SKM-1 (cell line): ENCODE data around the gene ZNF526.

ENCODE experiments used
- DNase-seq: peaks from one replicate; lab custom pipeline; 2025; ENCODE audit not compliant: unreplicated experiment; lab: John Stamatoyannopoulos, UW

ZNF526 gene

DNA sequence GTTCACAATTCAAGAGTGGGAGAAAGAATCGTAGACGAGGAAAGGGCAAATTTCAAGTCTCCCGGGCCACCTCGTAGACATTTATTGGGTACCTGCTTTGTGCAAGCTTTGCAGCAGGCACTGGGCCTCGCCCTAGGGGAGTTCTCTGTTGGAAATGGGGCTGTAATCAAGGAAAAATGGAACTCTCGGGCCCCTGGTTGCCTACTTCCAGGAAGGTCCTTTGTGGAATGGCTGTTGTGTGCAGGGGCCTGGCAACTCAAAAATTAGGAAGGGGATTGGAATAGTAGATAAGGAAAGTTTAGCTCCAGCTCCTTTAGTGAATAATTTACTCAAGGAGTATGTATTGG is 612 bp downstream of the ZNF526 start:
- no peak for DNase-seq

- DNase-seq = no peak
These were observed 5.0 kb downstream of the ZNF526 start for GRCh38 chr19:42224940-42225717.

DNA sequence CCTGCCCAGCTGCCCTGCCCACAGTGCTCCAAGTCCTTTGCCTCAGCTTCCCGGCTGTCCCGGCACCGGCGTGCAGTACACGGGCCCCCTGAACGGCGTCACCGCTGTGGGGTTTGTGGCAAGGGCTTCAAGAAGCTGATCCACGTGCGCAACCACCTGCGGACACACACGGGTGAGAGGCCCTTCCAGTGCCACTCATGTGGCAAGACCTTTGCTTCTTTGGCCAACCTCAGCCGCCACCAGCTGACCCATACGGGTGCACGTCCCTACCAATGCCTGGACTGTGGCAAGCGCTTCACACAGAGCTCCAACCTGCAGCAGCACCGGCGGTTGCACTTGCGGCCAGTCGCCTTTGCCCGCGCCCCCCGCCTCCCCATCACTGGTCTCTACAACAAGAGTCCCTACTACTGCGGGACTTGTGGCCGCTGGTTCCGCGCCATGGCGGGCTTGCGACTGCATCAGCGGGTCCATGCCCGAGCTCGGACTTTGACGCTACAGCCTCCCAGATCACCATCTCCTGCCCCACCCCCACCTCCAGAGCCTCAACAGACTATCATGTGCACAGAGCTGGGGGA is 5.7 kb downstream of the ZNF526 start:
- no peak for DNase-seq

- DNase-seq = no peak
These were observed 6.8 kb downstream of the ZNF526 start for GRCh38 chr19:42226886-42227285.

GRCh38 chr19:42228641-42229040 is 8.5 kb downstream of the ZNF526 start:
- DNase-seq = no peak

DNA sequence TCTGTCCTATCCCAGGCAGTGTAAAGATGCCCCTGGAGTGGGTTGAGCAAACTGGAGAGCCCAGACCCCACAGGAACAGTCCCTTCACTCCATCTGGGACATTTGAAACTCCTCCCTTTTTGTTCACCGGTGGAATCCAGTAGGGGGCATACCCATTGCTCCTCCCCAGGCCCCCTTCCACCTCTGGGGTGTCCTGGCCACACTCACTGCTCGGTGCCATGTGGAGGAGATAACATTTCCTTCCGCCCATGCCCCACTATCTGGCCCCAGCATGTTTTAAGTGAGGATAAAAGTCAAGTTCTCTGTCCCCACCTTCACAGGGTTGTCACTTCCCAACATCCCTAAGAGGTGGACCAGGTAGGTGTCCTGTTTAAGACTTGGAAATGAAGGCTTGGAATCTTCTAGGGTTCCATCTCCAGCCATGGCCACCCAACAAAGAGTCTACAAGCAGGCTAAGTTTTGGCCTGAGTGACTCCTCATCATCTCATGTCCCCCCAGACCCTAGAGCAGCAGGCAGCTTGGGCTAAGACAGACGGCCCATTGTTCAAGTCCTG is 9.3 kb downstream of the ZNF526 start:
- no peak for DNase-seq

GRCh38 chr19:42229855-42230351 is 9.8 kb downstream of the ZNF526 start:
- DNase-seq = no peak

DNA sequence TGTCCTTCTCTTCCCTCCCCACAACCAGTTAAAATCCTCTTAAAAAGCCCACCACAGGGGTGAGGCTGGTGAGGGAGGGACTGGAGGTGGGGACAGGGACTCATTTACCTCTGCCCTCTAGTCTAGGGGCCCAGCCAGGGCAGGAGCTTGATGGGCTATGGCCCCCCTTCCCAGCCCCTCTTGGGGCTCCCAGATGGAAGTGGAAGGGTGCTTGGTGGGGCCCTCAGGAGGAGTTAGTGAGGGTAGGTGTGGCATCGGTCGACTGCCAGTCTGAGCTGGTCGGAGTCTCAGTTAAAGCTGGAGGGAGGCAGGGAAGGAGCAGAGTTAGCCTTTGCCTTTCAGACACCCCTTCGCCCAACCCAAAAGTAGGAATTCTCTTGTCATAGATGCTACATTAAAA is 10.5 kb downstream of the ZNF526 start:
- DNase-seq = no peak

GRCh38 chr19:42232435-42232834 is 12.3 kb downstream of the ZNF526 start:
- no peak for DNase-seq

DNA sequence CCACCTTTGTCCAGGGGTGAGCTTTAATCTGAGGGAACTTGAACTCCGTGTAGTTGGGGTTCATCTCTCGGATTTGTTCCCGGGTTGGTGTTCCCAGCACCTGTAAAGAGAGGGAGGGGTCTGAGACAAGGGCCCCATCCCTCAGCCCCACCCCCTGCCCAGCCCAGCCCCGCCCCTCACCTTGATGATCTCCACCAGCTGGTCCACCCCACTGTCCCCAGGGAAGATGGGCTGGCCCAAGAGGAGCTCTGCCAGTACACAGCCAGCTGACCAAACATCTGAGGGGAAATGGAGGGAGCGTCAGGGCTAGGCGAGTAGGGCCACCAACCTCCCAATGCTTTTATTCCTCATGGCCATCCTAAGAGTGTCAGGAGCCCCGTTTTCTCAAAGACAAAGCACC is 13.0 kb downstream of the ZNF526 start:
- no peak for DNase-seq

- no peak for DNase-seq
These were observed 13.7 kb downstream of the ZNF526 start for GRCh38 chr19:42233678-42234292.

DNA sequence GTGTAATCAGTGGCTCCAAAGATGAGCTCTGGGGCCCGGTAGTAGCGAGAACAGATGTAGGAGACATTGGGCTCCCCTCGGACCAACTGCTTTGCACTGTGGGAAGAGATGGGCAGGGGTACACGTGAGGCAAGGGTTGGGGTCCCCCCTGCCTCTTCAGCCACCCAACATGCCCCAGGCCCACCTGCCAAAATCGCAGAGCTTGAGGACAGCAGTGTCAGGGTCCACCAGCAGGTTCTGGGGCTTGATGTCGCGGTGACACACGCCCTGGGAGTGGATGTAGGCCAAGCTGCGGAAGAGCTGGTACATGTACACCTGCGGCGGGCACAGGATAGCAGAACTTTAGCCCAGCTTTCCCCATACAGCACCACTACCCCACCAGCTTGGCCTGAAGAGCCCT is 14.3 kb downstream of the ZNF526 start:
- DNase-seq = no peak

DNA sequence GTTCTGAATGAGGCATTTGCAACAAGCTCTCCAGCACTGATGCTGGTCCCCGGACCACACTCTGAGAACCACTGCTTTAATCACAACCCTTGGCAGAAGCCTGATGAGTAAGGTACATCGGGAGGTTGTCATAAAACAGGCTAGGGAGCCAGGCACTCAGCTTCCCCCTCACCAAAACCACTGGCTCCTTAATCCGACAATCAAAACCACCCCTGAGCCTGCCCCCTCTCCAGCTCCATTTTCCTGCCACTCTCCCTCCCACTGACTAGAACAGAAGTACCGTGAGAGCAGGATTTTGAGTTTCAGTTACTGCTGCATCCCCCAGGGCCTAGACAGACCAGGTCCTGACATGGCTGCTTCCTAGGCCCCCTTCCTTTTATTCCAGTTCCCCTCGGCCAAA is 15.1 kb downstream of the ZNF526 start:
- DNase-seq = no peak

DNA sequence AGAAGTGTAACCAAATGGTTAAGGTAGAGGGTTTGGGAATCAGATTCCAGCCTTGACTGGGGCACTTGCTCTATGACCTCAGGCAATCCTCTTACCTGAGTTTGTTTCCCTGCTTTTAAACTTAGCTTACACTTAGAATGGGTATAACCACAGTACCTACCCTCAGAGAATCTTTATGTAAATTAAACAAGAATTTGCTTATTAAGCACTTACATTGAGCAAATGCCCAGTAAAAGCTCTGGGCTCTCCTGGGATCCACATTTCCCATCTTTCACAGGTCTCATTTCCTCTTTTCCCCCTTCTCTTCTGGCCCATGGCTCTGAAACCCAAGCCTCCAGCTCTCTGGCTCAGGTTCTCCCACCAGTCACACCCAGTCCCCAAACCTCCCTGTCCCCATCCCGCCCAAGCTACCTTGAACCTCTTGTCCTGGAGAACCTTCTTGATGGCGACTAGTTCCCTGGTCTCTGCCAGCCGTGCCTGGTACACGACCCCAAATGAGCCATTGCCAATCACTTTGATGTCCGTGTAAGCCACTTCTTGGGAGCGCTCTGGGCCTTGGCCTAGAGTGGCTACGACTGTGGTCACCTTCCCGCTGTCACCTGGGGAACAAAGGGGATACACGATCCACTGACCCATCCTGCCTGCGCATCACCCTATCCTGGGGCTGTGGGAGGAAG is 19.6 kb downstream of the ZNF526 start:
- no peak for DNase-seq

GRCh38 chr19:42241279-42241678 is 21.2 kb downstream of the ZNF526 start:
- DNase-seq = no peak

DNA sequence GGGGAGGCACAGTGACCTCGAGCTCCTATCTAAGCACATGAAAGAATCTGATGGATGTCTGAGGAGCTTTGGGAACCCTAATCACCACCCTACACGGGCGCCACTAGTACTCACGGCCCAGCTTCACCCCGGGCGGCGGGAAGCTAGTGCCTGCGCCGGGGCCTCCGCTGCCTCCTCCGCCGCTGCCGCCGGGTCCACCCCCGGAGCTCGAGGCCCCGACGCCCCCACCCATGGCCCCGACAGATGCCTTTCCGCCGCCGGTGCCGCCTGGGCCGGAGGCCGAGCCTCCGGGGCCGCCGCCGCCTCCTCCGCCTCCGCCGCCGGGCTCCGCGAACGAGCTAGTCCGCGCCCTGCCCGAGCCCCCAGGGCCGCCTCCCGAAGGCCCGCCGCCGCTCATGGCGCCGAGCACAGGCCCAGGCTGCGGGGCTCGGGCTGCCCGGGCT is 22.0 kb downstream of the ZNF526 start:
- DNase-seq = no peak

DNA sequence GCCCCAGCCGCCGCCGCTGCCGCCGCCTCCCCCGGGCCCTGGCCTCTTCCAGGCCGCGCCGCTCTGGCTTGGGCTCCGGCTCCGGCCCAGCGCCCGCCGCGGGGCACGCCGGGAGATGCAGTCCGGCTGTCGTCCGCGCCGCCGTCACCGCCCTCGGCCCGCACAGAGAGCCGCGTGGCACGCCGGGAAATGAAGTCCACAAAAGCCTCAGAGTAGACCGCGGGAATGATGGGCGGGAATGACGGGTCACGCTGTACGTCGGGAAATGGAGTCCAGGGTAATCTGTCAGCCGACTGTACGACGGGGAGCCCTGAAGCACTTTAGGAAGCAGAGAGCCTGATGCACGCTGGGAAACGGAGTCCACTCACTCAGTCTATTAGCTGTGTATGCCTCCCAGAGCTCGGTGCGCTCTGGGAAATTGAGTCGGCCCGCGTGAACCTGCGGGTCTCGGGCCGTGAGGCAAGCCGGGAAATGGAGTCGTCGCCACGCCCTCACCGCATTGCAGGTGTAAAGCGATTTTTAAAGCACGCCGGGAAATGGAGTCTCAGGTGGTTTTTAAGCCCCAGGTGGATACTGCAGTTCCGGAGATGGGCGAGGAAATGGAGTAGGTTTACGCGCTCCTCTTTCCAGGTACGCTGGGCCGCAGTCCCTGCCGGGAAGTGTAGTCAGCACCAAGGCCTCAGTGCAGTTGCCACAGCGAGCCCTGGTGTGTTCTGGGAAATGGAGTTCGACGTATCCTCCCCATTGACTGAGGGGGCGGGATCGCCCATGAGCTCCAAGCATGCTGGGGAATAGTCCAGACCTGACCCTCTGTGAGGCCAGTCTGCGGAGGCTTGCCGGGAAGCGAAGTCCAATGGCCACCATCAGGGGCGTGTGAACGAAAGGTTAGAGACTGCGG is 22.6 kb downstream of the ZNF526 start, which contains the start of gene GSK3A:
GSK3A (minus strand) TSS at position 91 of the 898 bp plus-strand sequence. CDS start 137 bp downstream, outside the sequence.
- peak; percentile 87 for DNase-seq

DNA sequence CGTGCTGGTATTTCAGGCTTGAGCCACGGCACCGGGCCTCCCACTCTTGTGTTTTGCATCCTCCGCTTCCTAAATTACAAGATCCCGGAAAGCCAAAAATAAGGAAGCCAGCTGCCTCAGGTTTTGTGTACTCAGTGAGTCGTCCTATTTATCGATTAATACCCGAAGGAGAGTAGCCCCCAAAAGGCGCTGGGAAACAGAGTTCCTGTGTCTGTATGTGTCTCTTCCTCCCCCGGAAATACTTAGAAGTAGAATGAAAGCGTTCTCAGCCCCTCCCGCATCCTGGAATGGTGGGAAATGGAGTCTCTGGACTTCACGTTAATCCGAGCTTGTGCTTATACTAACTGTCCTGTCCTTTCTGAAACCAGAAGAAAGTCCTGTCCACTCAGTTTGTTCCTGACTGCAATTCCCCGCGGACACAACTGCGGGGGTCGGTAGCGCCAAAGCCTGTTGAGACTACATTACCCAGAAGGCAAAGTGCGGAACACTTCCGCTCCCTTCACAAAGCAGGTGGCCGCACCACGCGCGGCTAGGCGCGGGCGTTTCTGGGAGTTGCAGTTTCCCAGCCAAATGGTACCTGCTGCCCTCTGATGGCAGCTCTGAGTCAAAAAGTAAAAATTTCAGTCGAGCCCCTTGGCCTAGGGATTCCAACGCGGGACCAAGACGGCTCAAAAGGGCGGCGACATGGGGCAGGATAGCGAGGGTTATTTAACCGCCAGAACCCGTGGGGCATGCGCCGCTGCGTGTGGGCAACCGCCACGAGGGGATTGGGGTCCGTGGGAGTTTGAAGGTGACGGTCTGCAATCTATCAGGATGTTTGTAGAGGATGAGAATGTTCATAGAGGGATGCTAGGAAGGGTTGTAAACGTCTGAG is 24.5 kb downstream of the ZNF526 start:
- peak; percentile 42 for DNase-seq

- no peak for DNase-seq
These were observed 25.1 kb downstream of the ZNF526 start for GRCh38 chr19:42245231-42245630.
